PC-3 (cell line): Measurements from ENCODE around the gene BMP2K. TPM values are rescaled to one million over a fixed set of nuclear protein-coding genes. Genes with fewer than 3 reads are reported as not detected.
A peak's percentile ranks its signal among the peaks of the same experiment; 100 is the strongest.

Experiments
- ATAC-seq: fragments of 200-7000 bp; cut with Tn5 transposase; 2 replicates; pipeline ENCODE4 v1.9.1; 2020; ENCODE audit warnings: mild to moderate bottlenecking, moderate library complexity
- BruUV-seq: library from RNA; stranded (reverse); fragments of 400-500 nt; replicated peaks from 2 replicates; lab custom pipeline; 2021; lab: Mats Ljungman, UMichigan
- CTCF ChIA-PET: fragments of 300-600 bp; sonication (Branson Sonifier 250); formaldehyde crosslinking; loops from one replicate; lab custom pipeline; 2022; ENCODE audit warnings: antibody characterized with exemption; lab: Charles Lee
- POLR2A ChIA-PET: fragments of 300-600 bp; sonication (Branson Sonifier 250); formaldehyde crosslinking; loops from one replicate; lab custom pipeline; 2022; ENCODE audit warnings: antibody characterized with exemption; ENCODE audit not compliant: unreplicated experiment; lab: Charles Lee
- DNase-seq: peaks from one replicate; pipeline ENCODE4 v3.0.0-alpha.2; 2015
- H2AFZ ChIP-seq: fragments of 300-600 bp; sonication (generic); 2 replicates; pipeline ENCODE4 v1.6.0; 2016; ENCODE audit warnings: antibody characterized with exemption, low read length
- H3F3A ChIP-seq: fragments of 300-600 bp; sonication (generic); one replicate; pipeline ENCODE4 v1.6.0; 2017; ENCODE audit warnings: antibody characterized with exemption, low read length, control low read depth, mild to moderate bottlenecking; ENCODE audit not compliant: unreplicated experiment
- H3K27ac ChIP-seq: fragments of 300-600 bp; sonication (generic); 2 replicates; pipeline ENCODE4 v1.5.1; 2016; ENCODE audit warnings: mild to moderate bottlenecking, low read length
- H3K27me3 ChIP-seq: fragments of 300-600 bp; sonication (generic); 2 replicates; pipeline ENCODE4 v1.6.1; 2016; ENCODE audit warnings: low read length, mixed read lengths
- H3K36me3 ChIP-seq: fragments of 300-600 bp; sonication (generic); 2 replicates; pipeline ENCODE4 v1.6.1; 2016; ENCODE audit warnings: low read depth, mixed run types, low read length, mixed read lengths
- H3K4me1 ChIP-seq: fragments of 300-600 bp; sonication (generic); 2 replicates; pipeline ENCODE4 v1.5.1; 2016; ENCODE audit warnings: low read length; ENCODE audit not compliant: insufficient read depth
- H3K4me2 ChIP-seq: fragments of 300-600 bp; sonication (generic); 2 replicates; pipeline ENCODE4 v1.6.0; 2016; ENCODE audit warnings: low read length
- H3K4me3 ChIP-seq: fragments of 300-600 bp; sonication (generic); 2 replicates; pipeline ENCODE4 v1.5.1; 2016; ENCODE audit warnings: mild to moderate bottlenecking, low read length, mixed read lengths
- H3K79me2 ChIP-seq: fragments of 300-600 bp; sonication (generic); 2 replicates; pipeline ENCODE4 v1.6.1; 2017; ENCODE audit warnings: low read length, mixed read lengths
- H3K9ac ChIP-seq: fragments of 300-600 bp; sonication (generic); 2 replicates; pipeline ENCODE4 v1.6.0; 2016; ENCODE audit warnings: mild to moderate bottlenecking, low read length
- H3K9me2 ChIP-seq: fragments of 300-600 bp; sonication (generic); replicated peaks from 2 replicates; pipeline ENCODE4 v1.6.1; 2016; ENCODE audit warnings: mixed run types, low read length, mixed read lengths
- H3K9me3 ChIP-seq: fragments of 300-600 bp; sonication (generic); 2 replicates; pipeline ENCODE4 v1.6.1; 2016; ENCODE audit warnings: low read length, mixed read lengths
- H4K20me1 ChIP-seq: fragments of 300-600 bp; sonication (generic); 2 replicates; pipeline ENCODE4 v1.6.1; 2016; ENCODE audit warnings: low read length, mixed read lengths
- CTCF ChIP-seq: fragments of 300-600 bp; sonication (generic); conservative IDR thresholded peaks from 2 replicates; pipeline ENCODE4 v1.5.1; 2017; ENCODE audit warnings: antibody characterized with exemption, low read depth, mild to moderate bottlenecking, low read length
- EZH2 ChIP-seq: fragments of 300-600 bp; sonication (generic); IDR thresholded peaks from one replicate; pipeline ENCODE4 v1.6.1; 2017; ENCODE audit warnings: antibody characterized with exemption, mild to moderate bottlenecking, low read length; ENCODE audit not compliant: unreplicated experiment
- EZH2phosphoT487 ChIP-seq: fragments of 300-600 bp; sonication (generic); IDR thresholded peaks from 2 replicates; pipeline ENCODE4 v1.6.1; 2018; ENCODE audit warnings: mild to moderate bottlenecking, antibody characterized with exemption, low read length, borderline replicate concordance
- intact Hi-C: fragments of 100-400 bp; cut with micrococcal nuclease; formaldehyde crosslinking; loops from 2 replicates; pipeline ENCODE4 v1.9.0; 2023
- total RNA-seq: library from RNA; depleted of rRNA; stranded (reverse); fragments of >200 nt; gene quantifications from 2 replicates; pipeline ENCODE4 v1.2.3, GENCODE V29; 2014

Gene BMP2K
- total RNA-seq, 1 experiment from 2014 or later: 24.5 TPM

DNA sequence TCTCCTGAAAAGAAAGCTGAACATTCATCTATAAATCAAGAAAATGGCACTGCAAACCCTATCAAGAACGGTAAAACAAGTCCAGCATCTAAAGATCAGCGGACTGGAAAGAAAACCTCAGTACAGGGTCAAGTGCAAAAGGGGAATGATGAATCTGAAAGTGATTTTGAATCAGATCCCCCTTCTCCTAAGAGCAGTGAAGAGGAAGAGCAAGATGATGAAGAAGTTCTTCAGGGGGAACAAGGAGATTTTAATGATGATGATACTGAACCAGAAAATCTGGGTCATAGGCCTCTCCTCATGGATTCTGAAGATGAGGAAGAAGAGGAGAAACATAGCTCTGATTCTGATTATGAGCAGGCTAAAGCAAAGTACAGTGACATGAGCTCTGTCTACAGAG, 134.5 kb downstream of the BMP2K start:
- BruUV-seq: no TSS peak
- ChIA-PET CTCF (no interaction called here), POLR2A (no interaction called here)
- Histone ChIP-seq H3K79me2 (no peaks in the 10 kb centered on the region), H3K9me2 (no peaks in the 10 kb centered on the region), H3K4me3 (no peak overlapping the region), H3K4me2 (no peak overlapping the region), H3K9ac (no peak overlapping the region), H3K27ac (no peak overlapping the region), H3K27me3 (no peaks in the 10 kb centered on the region), H4K20me1 (no peaks in the 10 kb centered on the region), H3K36me3 (no peaks in the 10 kb centered on the region), H3K4me1 (no peaks in the 10 kb centered on the region), H3K9me3 (no peaks in the 10 kb centered on the region), H3F3A (no peaks in the 10 kb centered on the region), H2AFZ (no peak overlapping the region)
- no peak for TF ChIP-seq CTCF
- TF ChIP-seq EZH2phosphoT487: no peak
- no peak for TF ChIP-seq EZH2
- ATAC-seq: no peak
- DNase-seq: no peak
- intact Hi-C loops: no loop called here

GRCh38 chr4:78922207-78922606, 146.1 kb downstream of the BMP2K start:
- H3K27me3 ChIP-seq: no peaks in the 10 kb centered on the region
- no peaks in the 10 kb centered on the region; the same call in 1 of the 2 replicates for H3K36me3 ChIP-seq
- no peak for ATAC-seq
- intact Hi-C loops: no loop called here
- DNase-seq: no peak
- H4K20me1 ChIP-seq: no peaks in the 10 kb centered on the region
- no peaks in the 10 kb centered on the region for H3K4me1 ChIP-seq
- no peak overlapping the region for H3K4me3 ChIP-seq
- no peaks in the 10 kb centered on the region for H3F3A ChIP-seq
- BruUV-seq: no TSS peak
- H3K79me2 ChIP-seq: no peaks in the 10 kb centered on the region
- H3K9me2 ChIP-seq: no peaks in the 10 kb centered on the region
- no peak overlapping the region for H2AFZ ChIP-seq
- TF ChIP-seq EZH2phosphoT487: no peak
- no peak for TF ChIP-seq EZH2
- no peak for TF ChIP-seq CTCF
- no peak overlapping the region for H3K27ac ChIP-seq
- CTCF ChIA-PET: no interaction called here
- no peaks in the 10 kb centered on the region for H3K9me3 ChIP-seq
- H3K9ac ChIP-seq: no peak overlapping the region
- no peak overlapping the region for H3K4me2 ChIP-seq
- POLR2A ChIA-PET: no interaction called here

DNA sequence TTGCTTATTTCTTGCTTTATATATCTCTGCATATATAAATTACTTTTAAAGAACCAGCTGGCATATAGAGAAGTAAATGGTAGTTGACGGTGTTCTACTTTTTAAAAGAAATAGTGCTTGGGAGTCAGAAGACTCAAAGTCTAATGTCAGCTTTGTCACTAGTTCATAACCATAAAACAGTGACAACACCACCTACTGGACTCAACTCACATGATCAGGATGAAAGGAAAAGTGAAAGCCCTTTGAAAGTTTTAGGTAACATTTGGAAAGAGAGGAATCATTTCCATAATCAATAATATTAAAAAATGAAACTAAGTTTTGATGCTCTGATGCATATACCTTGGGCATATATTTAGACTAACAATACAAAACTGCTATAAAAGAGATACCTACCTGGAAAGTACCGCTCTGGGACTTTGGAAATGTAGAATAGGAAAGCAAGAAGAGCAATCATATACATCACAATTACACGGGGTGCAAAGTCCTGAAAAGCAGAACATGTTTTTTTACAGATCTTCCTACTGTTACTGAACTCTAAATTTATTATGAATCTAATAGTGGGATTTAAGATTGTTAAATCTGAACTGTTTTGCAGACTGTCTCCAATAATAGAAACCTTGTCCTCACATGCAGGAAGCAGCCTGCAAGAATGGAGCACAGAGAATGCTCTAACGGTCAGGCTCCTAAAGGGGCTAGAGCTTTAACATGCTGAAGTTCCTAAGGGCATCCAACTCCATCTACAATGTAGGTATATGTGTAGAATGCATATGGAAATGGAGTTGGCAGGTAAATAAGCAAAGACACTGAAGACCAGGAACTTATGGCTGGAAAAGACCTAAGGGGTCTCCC, 147.5 kb downstream of the BMP2K start:
- Histone ChIP-seq H3K4me1 (no peaks in the 10 kb centered on the region), H3K9me3 (no peaks in the 10 kb centered on the region), H3K36me3 (no peaks in the 10 kb centered on the region; the same call in 1 of the 2 replicates), H3F3A (no peaks in the 10 kb centered on the region), H3K9me2 (no peaks in the 10 kb centered on the region), H3K79me2 (no peaks in the 10 kb centered on the region), H4K20me1 (no peaks in the 10 kb centered on the region), H3K4me2 (no peak overlapping the region), H3K9ac (no peak overlapping the region), H3K4me3 (no peak overlapping the region), H3K27ac (no peak overlapping the region), H3K27me3 (no peaks in the 10 kb centered on the region), H2AFZ (no peak overlapping the region)
- no peak for TF ChIP-seq EZH2
- TF ChIP-seq EZH2phosphoT487: no peak
- peak; percentile 33; the same call in 1 of the 2 replicates for TF ChIP-seq CTCF
- CTCF ChIA-PET: no interaction called here
- DNase-seq: no peak
- BruUV-seq: no TSS peak
- POLR2A ChIA-PET: no interaction called here
- ATAC-seq: no peak
- intact Hi-C loops: no loop called here
